ENCODE measurements around the gene TACC2. TPM values are rescaled to one million over a fixed set of nuclear protein-coding genes. Genes with fewer than 3 reads are reported as not detected.
A peak's percentile ranks its signal among the peaks of the same experiment; 100 is the strongest.

Gene TACC2
- total and polyA plus RNA-seq, 4 donors: 43.3 to 309 (median 127) TPM

- Histone ChIP-seq H3K4me1 (ENCODE audit: control insufficient read depth in 5 of 5, insufficient read depth in 5 of 5, low read length in 5 of 5) (peaks cover 3 to 34% (median 8%) of the 10 kb centered on the region in 5 donors), H3K4me3 (no peak overlapping the region), H3K27ac (ENCODE audit: low read depth in 1 of 2, low read length in 1 of 2) (peak overlapping the region in 1 of 2 donors; percentile 54), H3K27me3 (ENCODE audit: control insufficient read depth in 3 of 3, insufficient read depth in 3 of 3, low read length in 2 of 3) (no peaks in the 10 kb centered on the region), H3K9me3 (ENCODE audit: control insufficient read depth in 4 of 4, insufficient read depth in 3 of 4, low read length in 3 of 4) (no peaks in the 10 kb centered on the region), H3K9ac (ENCODE audit: insufficient read depth in 1 of 2, low read length in 2 of 2) (no peak overlapping the region), H3K36me3 (ENCODE audit: control insufficient read depth in 4 of 4, insufficient read depth in 4 of 4, low read length in 4 of 4) (peaks cover 0 to 18% (median under 1%) of the 10 kb centered on the region in 4 donors)
- no peak for TF ChIP-seq CTCF (IDR thresholded peaks at IDR 0.05; ENCODE audit: control extremely low read depth, extremely low read depth)
- WGBS, 2 donors: 68 to 73% methylated on average over 10 of the region's 10 CpGs
- ATAC-seq (ENCODE audit: insufficient read depth, low FRiP score): no peak
- DNase-seq: no peak
Measured at GRCh38 chr10:122154031-122154544, 165.1 kb downstream of the TACC2 start.

- TF ChIP-seq CTCF (IDR thresholded peaks at IDR 0.05; ENCODE audit: control extremely low read depth, extremely low read depth): no peak
- H3K27me3 ChIP-seq (ENCODE audit: control insufficient read depth in 3 of 3, insufficient read depth in 3 of 3, low read length in 2 of 3): peaks cover 0 to 2% (median 0%) of the 10 kb centered on the region in 3 donors
- H3K4me1 ChIP-seq (ENCODE audit: control insufficient read depth in 5 of 5, insufficient read depth in 5 of 5, low read length in 5 of 5): peaks cover 3 to 34% (median 8%) of the 10 kb centered on the region in 5 donors
- WGBS, 2 donors: 54 to 62% methylated on average over 22 of the region's 22 CpGs
- DNase-seq (peak in 2 of 3 donors; percentile 36 to 41), ATAC-seq (ENCODE audit: insufficient read depth, low FRiP score) (peak; percentile 5)
- no peak overlapping the region for H3K4me3 ChIP-seq
- no peaks in the 10 kb centered on the region for H3K9me3 ChIP-seq (ENCODE audit: control insufficient read depth in 4 of 4, insufficient read depth in 3 of 4, low read length in 3 of 4)
- H3K9ac ChIP-seq (ENCODE audit: insufficient read depth in 1 of 2, low read length in 2 of 2): no peak overlapping the region
- H3K27ac ChIP-seq (ENCODE audit: low read depth in 1 of 2, low read length in 1 of 2): peak overlapping the region; percentile 43 to 54
- peaks cover 0 to 16% (median under 1%) of the 10 kb centered on the region in 4 donors for H3K36me3 ChIP-seq (ENCODE audit: control insufficient read depth in 4 of 4, insufficient read depth in 4 of 4, low read length in 4 of 4)
Measured at GRCh38 chr10:122154545-122155366, 165.8 kb downstream of the TACC2 start.

GRCh38 chr10:122157451-122157850 lies 168.5 kb downstream of the TACC2 start:
- no peaks in the 10 kb centered on the region for H3K9me3 ChIP-seq (ENCODE audit: control insufficient read depth in 4 of 4, insufficient read depth in 3 of 4, low read length in 3 of 4)
- H3K4me1 ChIP-seq (ENCODE audit: control insufficient read depth in 5 of 5, insufficient read depth in 5 of 5, low read length in 5 of 5): peaks cover 0 to 27% (median 8%) of the 10 kb centered on the region in 5 donors
- ATAC-seq (ENCODE audit: insufficient read depth, low FRiP score): no peak
- TF ChIP-seq CTCF (IDR thresholded peaks at IDR 0.05; ENCODE audit: control extremely low read depth, extremely low read depth): no peak
- no peak overlapping the region for H3K9ac ChIP-seq (ENCODE audit: insufficient read depth in 1 of 2, low read length in 2 of 2)
- H3K27ac ChIP-seq (ENCODE audit: low read depth in 1 of 2, low read length in 1 of 2): no peak overlapping the region
- H3K27me3 ChIP-seq (ENCODE audit: control insufficient read depth in 3 of 3, insufficient read depth in 3 of 3, low read length in 2 of 3): peaks cover 0 to 2% (median 0%) of the 10 kb centered on the region in 3 donors
- 81 to 84% methylated on average over 5 of the region's 5 CpGs for WGBS, 2 donors
- peaks cover 0 to 16% (median under 1%) of the 10 kb centered on the region in 4 donors for H3K36me3 ChIP-seq (ENCODE audit: control insufficient read depth in 4 of 4, insufficient read depth in 4 of 4, low read length in 4 of 4)
- no peak overlapping the region for H3K4me3 ChIP-seq
- DNase-seq: no peak

Data from lung (tissue), 12 donors.